Measurements from ENCODE around the gene CD99.
"Not testable (repeated sequence)": the region's sequence is repeated elsewhere in the genome, so short reads cannot be mapped to it uniquely, and the experiment has no call there.

The CD99 gene

DNA sequence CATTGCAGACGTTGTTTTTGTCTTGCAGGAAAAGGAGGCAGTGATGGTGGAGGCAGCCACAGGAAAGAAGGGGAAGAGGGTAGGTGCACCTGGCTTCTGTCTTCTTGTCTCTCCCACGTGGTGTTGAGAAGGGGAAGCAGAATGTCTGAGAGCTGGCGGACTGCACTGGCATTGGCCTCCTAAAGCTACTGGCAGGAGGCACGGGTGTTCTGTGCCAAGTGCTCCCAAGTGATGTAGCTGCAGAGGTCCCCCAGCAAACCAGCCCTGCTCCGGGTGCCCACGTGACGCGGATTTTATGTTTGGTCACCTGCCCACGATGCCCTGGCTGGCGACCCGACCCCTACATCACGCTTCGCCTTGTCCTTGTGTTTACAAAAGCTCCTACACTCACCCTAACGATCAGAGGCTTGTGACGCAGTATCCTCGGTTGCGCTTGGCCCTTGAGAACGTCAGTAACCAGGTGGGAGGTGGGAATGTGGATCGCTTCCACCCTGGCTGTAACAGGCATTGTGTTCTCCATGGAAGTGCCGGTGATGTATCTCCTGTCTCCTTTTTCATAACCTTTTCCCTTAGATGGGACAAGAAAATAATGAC, 32.3 kb downstream of the CD99 start:
- DNase-seq (ENCODE audit: low read depth, low spot score) = no peak

DNA sequence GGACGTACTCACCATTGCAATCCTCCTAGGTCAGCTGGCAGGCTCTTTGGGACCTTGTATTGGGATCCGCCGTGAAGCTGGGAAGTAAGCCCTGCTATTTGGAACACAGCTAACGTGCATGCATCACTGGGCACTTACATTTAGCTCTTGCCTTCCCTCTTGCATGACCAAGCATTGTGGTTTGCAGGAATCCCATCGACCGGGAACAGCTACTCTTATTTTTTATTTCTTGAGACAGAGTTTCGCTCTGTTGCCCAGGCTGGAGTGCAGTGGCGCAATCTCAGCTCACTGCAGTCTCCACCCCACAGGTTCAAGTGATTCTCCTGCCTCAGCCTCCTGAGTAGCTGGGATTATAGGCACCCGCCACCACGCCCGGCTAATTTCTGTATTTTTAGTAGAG, 36.2 kb downstream of the CD99 start:
- DNase-seq (ENCODE audit: low read depth, low spot score) = not testable (repeated sequence)

DNA sequence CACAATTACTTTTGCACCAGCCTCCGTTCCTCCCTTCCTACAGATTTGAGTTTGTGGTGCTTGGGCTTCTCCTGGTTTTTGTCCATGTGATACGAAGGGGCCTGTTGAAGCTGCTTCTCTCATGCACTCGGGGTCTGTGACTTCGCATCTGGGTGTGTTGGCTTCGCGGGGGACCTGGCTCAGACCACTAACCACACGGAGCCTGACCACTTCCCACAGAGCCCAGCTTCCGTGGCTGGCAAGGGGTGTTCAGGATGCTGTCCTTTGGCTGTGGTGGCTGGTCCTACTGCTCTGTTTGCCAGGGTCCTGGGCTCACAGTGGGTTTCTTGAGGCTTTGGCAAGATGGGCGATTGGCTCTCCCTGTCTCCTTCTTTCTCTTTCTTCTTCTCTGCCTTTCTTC, 41.0 kb downstream of the CD99 start:
- DNase-seq (ENCODE audit: low read depth, low spot score) = no peak

DNA sequence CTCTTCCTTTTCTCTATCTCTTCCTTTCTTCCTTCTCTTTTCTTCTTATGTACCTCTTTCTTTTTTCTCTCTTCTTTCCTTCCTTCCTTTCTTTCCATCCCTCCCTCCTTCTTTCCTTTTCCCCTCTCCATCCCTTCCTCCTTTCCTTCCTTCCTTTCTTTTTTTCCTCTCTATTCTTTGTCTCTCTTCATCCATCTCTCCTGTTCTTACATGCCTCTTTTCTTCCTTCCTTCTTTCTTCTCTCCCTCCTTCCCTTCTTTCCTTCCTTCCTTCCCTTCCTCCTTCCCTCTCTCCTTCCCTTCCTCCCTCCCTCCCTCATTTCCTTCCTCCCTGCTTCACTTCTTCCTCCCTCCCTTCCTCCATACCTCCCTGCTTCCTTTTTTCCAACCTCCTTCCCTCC, 41.6 kb downstream of the CD99 start:
- DNase-seq (ENCODE audit: low read depth, low spot score) = no peak

DNA sequence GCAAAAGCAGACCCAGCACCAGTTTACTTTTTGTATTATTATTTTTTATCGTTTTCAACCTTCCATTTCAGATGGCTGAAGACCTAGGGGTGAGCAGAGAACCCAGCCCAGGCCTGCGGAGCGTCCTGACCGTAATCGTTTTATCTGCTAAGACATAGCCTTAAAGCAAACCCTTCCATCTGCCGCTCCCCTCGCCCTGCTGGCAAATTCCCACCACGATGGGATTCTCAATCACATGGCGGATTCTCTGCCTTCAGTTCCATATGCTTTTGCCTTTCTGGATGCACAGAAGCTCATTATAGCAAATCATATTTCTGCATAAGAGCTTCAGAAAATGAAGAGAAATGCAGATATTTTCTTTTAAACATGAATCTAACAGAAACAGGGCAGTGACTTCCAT, 42.2 kb downstream of the CD99 start:
- no peak for DNase-seq (ENCODE audit: low read depth, low spot score)

DNA sequence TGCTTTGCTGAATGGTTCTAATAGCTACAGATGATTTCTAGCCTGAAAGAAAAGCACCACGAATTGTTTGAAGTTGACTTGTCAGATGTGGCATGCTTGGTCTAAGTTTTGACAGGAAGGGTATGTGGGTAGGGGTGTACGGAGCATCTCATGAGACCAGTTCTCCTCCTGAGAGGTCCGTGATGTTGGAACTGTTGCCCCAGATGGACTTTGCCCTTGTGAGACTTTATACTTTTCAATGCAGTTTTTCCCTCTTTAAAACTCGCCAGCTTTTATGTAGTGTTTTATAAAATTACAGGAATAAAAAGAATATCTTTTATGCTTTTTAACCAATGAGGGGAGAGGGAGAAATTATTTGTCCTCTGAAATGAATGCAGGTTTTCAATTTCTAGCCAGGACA, 44.2 kb downstream of the CD99 start:
- no peak for DNase-seq (ENCODE audit: low read depth, low spot score)

DNA sequence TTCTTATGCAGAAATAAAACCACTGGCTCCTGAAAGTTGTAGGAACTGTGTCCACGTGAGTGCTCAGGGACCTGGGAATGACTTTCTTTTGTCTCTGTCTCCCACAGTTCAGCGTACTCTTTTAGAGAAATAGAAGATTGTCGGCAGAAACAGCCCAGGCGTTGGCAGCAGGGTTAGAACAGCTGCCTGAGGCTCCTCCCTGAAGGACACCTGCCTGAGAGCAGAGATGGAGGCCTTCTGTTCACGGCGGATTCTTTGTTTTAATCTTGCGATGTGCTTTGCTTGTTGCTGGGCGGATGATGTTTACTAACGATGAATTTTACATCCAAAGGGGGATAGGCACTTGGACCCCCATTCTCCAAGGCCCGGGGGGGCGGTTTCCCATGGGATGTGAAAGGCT, 49.6 kb downstream of the CD99 start:
- DNase-seq (ENCODE audit: low read depth, low spot score) = no peak

DNA sequence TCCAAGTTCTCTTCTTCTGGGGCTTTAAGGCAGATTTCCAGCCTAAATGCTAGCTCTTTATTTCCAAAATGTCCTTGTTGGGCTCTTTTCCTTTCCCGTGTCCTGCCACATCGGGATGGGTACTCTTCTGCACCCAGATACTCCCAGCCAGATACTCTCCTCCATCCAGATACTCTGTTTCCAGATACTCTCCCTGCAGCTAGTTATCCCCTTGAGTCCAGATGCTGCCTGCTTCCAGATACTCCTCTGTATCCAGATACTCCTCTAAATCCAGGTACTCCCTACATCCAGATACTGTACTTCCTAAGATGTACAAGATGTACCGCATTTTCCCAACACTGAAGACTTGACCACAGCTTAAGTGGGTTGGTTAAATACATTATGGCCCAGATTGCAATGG, 50.3 kb downstream of the CD99 start:
- no peak for DNase-seq (ENCODE audit: low read depth, low spot score)

DNA sequence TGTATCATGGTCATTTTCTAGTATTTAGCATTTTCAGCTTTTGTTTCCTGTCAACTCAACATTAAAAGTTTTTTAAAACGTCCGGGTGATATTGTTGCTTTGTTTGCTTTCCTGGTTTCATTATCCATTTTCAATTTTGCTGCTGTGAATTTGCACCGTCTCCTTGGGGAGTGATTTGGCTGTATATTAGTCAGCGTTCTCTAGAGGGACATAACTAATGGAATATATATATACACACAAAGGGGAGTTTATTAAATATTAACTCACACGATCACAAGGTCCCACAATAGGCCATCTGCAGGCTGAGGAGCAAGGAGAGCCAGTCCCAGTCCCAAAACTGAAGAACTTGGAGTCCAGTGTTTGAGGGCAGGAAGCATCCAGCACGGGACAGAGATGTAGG, 55.2 kb downstream of the CD99 start:
- DNase-seq (ENCODE audit: low read depth, low spot score) = not testable (repeated sequence)

DNA sequence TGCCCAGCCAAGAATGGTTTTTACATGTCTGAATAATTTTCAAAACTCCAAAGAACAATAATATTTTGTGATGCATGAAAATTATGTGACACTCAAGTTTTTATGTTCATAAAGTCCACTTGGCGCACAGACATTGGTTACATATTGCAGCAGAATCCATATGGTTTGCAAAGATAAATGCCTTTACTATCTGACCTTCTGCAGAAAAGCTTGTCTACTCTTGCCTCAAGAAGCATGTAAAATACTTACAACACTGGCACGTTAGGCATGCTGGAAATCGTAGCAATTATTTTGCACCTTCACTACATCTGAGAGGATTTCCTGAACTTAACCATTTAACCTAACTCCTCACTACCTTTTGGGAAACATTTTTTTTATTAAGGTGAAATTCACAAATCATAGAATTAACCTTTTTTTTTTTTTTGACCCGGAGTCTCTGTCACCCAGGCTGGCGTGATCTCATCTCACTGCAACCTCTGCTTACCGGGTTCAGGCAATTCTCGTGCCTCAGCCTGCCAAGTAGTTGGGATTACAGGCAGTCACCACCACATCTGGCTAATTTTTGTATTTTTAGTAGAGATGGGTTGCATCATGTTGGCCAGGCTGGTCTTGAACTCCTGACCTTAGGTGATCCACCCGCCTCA, 57.2 kb downstream of the CD99 start:
- DNase-seq (ENCODE audit: low read depth, low spot score) = no peak

DNA sequence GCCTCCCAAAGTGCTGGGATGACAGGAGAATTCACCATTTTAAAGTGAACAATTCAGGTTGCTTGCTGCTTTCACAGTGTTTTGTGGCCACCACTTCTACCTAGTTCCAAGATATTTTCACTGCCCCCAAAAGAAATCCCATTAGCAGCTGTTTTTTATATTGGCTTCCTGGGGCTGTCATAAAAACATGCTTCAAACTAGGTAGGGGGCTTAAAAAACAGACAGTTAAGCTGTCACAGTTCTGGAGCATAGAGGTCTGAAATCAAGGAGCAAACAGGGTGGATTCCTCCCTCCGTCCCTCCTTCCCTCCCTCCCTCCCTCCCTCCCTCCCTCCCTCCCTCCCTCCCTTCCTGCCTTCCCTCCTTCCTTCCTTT, 57.7 kb downstream of the CD99 start:
- DNase-seq (ENCODE audit: low read depth, low spot score) = no peak

DNA sequence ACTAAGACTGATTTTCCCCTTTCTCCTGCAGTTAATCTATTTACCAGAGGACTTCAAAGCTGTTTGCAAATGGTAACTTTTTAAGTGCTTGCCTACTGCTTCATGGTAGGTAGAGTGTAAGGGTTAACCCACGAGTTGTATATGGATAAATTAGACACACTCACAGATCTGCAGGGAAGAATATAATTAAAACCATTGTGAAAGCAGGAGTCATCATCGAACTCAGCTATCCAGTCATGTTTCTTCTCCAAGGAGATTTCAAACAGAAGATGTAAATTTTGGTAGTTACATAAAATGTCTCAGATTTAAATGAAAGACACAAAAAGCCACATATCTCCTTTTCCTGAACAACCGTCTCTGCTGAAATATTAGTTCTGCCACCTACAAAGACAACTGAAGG, 60.2 kb downstream of the CD99 start:
- no peak for DNase-seq (ENCODE audit: low read depth, low spot score)

DNA sequence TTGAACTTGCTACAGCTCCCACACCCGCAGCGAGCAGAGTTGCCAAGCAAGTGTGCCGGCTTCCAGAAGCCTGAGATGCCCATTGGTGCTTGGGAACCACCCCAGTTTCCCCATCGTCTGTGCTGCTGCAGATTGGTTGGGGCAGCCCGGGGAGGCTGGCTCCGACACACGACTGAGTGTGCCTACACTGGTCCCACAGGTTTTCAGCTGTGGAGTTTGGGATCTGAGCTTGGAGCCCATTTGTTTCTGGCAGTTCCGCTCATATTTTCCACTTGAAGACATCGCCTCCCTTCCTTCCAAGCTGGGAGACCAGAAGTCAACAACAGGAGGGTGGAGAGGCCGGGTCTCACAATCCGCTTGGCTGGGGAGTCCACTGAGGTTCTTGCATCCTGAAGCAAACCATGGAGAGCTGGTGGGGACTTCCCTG, 60.8 kb downstream of the CD99 start, which contains the start of gene XG:
Gene XG, plus strand, starts transcription at position 167 of the 427 bp plus-strand sequence. Its CDS starts 235 bp downstream, at position 402.
- DNase-seq (ENCODE audit: low read depth, low spot score) = not testable (repeated sequence)

DNA sequence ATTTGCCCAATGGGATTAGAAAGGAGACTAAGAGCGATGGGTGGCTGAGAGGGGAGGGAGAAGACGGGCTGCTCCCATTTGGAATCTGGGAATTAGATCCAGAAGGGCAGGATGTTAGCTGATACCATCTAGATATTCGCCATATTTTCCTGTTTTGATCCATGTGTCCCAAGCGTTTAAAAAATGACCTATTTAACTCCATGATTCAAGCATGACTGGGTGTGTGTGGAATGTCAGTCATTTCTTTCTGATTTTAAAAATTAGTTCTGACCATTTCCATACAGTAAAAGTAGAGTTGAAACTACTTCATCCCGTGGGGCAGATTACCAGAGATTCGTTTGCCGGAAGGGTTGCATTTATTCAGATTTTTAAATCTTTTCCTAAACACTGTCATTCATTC, 61.3 kb downstream of the CD99 start:
- DNase-seq (ENCODE audit: low read depth, low spot score) = not testable (repeated sequence)

DNA sequence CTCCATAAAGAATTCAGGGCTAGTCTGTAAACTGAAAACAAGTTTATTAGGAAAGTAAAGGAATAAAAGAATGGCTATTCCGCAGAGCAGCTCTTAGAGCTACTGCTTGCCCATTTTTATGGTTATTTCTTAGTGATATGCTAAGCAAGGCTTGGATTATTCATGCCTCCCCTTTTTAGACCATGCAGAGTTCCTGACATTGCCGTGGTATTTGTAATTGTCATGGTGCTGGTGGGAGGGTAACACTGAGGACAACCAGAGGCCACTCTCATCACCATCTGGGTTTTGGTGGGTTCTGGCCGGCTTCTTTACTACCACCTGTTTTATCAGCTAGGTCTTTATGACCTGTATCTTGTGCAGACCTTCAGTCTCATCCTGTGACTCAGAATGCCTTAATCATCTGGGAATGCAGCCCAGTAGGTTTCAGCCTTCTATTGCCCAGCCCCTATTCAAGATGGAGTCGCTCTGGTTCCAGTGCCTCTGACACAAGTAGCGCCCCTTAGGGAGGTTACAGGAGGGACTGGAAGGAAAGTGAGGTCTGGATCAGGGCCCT, 64.1 kb downstream of the CD99 start:
- not testable (repeated sequence) for DNase-seq (ENCODE audit: low read depth, low spot score)

DNA sequence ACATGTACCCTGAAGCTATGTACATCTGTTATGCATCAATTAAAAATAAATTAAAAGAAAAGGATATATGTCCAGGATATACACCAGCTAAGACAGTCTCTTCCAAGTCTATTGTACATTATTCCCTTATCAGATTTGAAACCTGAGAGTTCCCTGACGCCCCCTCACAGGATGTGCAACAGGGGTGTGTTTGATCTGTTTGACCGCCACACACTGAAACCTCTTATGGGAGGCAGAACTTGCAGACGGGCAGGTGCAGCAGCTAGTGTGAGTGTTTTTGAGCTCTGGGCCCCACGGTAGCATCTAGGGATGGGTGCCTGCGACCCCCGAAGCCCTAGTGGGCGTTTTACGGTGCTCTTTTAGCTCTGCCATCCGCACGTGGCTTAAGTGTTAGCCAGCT, 65.5 kb downstream of the CD99 start:
- DNase-seq (ENCODE audit: low read depth, low spot score) = no peak

DNA sequence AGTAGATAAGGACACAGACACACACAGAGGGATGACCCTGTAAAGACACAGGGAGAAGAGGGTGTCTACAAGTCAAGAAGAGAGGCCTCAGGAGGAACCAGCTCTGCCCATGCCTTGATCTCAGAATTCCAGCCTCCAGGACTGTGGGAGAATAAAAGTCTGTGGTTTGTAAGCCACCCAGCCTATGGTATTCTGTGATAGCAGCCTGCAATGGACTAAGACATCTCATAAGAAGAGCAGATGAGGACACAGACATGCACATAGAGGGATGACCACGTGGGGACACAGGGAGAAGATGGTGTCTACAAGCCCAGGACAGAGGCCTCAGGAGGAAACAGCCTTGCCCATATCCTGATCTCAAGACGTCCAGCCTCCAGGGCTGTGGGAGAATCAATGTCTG, 70.2 kb downstream of the CD99 start:
- DNase-seq (ENCODE audit: low read depth, low spot score) = no peak

DNA sequence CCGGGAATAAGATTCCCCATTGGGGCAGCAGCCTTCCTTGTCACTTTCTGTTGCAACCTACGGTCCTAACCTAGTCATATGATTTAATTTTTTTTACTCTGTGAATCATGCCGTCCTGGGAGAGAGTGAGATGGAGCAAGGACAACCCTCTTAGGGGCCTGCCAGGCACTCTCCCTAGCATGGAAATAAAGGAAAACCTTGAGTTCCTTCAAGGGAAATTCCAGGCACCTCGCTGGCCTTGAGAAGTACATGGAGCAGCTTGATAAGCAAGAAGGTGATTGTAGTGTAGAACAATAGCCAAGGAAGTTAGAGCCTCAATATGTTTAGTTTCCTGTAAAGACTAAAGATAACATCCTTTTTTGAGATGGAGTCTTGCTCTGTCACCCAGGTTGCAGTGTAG, 71.6 kb downstream of the CD99 start:
- DNase-seq (ENCODE audit: low read depth, low spot score) = not testable (repeated sequence)

DNA sequence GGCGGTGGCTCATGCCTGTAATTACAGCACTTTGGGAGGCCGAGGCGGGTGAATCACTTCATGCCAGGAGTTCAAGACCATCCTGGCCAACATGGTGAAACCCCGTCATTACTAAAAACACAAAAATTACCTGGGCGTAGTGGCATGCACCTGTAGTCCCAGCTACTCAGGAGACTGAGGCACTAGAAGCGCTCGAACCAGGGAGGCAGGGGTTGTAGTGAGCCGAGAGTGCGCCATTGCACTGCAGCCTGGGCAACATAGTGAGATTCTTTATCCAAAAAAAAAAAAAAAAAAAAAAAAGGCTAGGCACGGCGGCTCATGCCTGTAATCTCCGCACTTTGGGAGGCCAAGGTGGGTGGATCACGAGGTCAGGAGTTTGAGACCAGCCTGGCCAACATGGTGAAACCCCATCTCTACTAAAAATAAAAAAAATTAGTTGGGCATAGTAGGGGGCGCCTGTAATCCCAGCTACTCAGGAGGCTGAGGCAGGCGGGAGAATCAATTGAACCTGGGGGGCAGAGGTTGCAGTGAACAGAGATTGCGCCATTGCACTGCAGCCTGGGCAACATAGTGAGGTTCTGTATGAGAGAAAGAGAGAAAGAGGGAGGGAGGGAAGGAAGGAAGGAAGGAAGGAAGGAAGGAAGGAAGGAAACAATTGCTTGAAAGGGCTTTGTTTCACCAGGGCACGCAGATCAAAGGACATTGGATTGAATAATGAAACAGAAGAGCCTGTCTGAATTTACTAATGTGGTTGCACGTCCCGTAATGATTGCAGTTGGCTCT, 73.9 kb downstream of the CD99 start:
- not testable (repeated sequence) for DNase-seq (ENCODE audit: low read depth, low spot score)

DNA sequence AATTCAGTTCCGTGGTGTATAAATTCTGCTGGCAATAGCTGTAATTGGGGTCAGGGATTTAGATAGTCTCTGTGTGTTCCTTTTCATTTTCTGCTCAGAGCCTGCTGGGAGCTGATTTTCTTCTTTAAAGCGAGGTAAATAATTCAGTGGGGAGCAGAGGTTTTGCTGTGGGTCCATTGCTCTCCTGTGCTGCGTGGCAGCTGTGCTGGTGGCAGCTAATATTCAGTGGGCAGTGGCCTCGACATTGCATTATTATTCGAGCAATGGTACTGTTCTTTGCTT, 74.4 kb downstream of the CD99 start:
- DNase-seq (ENCODE audit: low read depth, low spot score) = no peak

DNA sequence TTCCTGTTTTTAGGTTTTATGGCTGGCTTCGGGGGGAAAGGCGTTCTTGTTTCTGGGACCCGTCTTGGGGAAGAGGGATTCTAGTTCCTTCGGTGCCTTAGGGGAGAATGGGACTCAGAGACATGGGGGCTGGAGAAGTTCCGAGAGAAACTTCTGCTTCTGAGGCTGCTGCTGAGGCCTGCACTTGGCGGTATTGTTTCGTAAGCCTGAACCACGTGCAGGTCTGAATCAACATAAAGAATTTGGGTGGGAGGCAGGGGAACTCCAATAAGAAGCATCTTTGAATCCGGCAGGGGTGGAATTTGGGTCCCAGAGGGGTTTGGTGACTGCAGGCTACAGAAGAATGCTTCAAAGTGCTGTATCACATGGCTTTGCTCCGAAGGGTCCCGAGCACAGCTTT, 75.8 kb downstream of the CD99 start:
- DNase-seq (ENCODE audit: low read depth, low spot score) = no peak

DNA sequence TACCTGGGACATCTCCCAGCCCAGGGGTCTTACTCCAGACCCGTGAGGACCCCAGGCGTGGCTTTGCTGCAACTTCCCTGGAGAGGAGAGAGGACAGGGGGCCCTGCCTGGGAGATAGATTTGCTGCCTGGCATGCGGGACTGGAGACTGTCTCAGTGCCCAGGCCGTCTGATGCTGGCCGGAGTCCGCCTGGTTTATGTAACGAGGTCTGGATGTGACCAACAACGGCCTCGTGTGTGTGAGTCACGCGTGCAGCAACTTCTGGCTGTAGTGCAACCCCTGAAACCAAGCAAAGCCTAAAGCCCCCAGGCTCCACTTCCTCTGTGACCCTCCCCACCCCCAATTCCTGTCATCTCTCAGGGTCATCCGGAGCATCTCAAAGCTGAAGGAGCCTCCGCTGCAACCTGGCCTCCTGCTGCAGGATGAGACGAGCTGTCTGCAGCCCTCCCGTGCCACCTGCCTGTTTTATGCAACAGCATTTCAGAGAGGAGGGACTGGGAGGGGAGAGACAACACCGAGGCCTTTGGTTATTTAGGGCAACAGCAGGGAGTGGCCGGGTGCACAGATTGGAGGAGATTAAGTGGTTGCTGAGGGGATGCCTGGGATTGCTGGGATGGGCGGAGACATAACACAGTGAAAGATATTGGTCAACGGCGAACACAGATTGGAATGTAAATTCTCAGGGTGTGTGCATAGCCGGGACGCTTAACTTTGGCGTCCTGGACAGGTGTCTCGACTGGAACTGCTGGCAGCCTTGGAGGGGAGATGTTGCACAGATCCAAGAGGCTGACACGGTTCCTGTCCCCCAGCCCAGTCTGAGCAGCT, 76.7 kb downstream of the CD99 start:
- DNase-seq (ENCODE audit: low read depth, low spot score) = no peak

Data from smooth muscle cell of the brain vasculature (primary cell).